GM19324 (cell line): ENCODE data around the gene FILIP1.
A peak's percentile ranks its signal among the peaks of the same experiment; 100 is the strongest.

ENCODE experiments used
- ATAC-seq: cut with Tn5 transposase; IDR thresholded peaks from one replicate; pipeline ENCODE4 v1.9.1; 2021; ENCODE audit warnings: mild to moderate bottlenecking, moderate library complexity; ENCODE audit not compliant: unreplicated experiment, low FRiP score

FILIP1 gene, protein sequence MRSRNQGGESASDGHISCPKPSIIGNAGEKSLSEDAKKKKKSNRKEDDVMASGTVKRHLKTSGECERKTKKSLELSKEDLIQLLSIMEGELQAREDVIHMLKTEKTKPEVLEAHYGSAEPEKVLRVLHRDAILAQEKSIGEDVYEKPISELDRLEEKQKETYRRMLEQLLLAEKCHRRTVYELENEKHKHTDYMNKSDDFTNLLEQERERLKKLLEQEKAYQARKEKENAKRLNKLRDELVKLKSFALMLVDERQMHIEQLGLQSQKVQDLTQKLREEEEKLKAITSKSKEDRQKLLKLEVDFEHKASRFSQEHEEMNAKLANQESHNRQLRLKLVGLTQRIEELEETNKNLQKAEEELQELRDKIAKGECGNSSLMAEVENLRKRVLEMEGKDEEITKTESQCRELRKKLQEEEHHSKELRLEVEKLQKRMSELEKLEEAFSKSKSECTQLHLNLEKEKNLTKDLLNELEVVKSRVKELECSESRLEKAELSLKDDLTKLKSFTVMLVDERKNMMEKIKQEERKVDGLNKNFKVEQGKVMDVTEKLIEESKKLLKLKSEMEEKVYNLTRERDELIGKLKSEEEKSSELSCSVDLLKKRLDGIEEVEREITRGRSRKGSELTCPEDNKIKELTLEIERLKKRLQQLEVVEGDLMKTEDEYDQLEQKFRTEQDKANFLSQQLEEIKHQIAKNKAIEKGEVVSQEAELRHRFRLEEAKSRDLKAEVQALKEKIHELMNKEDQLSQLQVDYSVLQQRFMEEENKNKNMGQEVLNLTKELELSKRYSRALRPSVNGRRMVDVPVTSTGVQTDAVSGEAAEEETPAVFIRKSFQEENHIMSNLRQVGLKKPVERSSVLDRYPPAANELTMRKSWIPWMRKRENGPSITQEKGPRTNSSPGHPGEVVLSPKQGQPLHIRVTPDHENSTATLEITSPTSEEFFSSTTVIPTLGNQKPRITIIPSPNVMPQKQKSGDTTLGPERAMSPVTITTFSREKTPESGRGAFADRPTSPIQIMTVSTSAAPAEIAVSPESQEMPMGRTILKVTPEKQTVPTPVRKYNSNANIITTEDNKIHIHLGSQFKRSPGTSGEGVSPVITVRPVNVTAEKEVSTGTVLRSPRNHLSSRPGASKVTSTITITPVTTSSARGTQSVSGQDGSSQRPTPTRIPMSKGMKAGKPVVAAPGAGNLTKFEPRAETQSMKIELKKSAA (N-terminal part only)

DNA sequence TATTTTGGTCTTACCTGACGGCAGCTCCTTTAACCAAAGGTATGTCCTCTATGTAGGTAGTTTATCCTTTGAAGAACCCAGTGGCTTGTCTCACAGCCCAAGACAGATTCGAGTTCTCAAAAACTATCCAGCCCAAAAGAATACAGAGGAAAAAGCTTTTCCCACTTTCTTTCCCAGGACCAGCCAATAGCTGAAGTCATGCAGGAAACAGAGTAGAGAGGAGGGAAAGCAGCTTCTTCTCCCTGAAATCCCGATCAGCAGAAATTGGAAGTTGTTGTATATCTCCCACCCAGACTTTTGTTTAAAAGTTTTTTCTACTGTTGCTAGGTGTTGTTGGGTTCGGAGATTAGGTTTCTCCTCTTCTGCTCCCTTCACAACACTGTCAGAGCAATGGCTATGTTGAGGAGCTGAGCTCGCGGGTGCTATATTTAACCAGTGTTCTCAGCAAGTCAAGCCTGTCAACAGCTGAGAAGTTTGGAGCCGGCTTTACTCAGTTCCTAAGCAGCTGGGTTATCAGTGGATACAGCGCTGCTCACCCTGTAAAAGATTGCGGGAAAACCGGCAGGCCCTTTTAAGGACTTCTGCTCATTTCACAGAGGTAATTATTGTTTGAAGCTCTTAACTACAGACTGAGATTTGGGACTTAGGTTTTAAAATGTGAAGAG, at the start of gene FILIP1:
TSS of gene FILIP1 (minus strand) at position 401 of the 665 bp plus-strand sequence. CDS start 78,828 bp downstream, outside the sequence.
- ATAC-seq = no peak

DNA sequence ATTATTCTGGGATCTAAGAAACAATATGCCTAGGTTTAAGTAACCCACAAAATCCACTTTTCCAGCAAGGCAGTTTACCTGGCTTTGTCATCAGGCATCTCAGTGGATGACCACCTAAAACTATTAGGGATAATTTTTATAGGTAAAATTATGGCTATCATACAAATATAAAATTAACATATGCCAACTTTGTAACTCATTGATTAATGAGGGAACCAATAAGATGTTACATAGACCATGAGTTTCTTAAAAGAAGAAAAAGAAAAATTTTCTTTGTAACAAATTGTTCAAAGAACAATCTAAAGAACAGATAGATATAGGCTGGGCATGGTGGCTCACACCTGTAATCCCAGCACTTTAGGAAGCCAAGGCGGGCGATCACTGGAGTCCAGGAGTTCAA, 49.7 kb upstream of the FILIP1 start:
- ATAC-seq = no peak

DNA sequence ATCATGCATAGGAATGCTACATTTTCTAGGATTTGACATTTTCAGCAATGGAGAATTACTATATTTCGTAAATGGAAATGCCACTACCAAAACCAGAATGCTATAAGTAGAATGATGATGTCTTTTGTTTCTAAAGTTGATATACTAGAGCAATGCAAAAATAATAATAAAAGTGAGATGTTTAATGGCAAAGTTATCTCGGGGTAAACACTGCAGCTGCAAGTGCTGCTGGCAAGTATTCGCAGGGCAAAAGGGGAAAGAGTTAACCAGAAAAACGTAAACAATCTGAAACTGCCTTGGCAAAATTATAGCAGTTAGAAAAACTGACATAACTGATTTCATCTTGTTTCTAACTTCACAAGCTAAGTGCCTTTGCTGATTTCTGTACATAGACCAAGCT, 45.5 kb upstream of the FILIP1 start:
- ATAC-seq = no peak

DNA sequence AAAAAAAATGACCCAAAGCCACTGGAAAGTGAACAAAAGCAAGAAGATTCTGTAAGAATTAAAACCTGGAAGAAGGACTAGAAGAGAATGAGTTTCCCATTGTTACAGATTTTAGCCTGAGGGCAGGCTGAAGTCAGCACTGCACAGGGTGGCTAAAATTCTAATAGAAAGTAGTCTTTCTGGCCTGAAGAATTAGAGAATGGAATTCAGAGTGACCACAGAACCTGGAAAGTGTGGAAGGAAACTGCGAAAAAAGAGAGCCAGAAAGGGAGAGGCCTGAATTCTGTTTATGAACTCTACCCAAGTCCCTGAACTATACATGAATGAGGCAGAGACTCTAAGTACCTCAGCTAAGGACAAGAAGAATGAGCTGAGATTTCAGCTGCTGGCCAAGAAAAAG, 38.9 kb upstream of the FILIP1 start:
- no peak for ATAC-seq

DNA sequence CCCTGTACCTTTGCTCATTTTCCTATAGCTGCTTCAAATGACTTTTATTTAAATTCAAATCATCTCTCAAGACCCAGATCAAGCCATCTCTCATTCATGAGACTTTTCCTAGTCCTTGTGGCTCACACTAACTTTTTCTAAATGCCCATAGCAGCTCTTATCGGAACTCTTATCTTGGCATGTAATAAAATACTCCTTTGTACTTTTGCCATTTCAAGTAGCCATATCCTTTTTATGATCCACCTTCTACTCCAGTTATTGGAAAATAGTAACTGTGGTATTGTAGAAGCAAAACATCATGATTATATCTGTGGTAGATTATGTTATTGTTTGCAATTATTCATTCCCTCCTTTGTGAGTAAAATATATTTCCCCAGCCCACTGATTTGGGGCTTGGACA, 37.6 kb upstream of the FILIP1 start:
- no peak for ATAC-seq

DNA sequence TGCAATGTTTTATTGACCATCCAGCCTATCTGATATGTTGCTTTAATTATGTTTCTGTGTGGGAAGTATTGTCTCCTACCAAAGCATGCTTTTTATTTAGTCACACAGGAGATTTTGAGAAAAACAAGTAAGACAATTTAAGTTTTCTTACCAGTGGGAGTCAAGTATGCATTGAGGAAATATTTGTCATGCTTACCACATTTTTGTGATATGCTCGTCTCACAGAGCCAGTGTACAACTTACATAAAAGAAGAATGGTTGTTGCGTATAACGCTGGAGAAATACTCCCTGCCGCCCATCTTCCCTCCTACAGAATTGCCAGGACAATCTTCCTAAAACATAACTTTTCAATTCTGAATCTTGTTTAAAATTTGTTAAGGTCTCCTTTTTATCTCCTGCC, 37.1 kb upstream of the FILIP1 start:
- ATAC-seq = no peak

DNA sequence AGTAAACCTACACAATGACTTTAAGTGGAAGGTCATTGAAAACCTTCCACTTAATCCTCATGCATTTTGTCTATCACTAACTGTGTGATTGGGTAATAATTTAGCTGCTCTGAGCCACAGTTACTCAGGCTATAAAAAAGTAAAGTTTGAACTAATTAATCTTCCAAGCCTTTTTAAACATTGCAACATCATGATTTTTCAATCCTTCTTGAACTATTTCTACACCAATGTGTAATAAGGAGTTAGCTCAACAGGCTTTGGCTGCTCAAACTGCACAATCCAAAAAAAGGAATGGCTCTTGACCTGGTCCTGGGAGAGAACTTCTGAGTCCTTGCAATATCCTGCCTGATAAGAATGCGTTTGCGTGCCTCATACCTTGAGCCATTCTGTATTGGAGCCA, 34.8 kb upstream of the FILIP1 start:
- no peak for ATAC-seq

DNA sequence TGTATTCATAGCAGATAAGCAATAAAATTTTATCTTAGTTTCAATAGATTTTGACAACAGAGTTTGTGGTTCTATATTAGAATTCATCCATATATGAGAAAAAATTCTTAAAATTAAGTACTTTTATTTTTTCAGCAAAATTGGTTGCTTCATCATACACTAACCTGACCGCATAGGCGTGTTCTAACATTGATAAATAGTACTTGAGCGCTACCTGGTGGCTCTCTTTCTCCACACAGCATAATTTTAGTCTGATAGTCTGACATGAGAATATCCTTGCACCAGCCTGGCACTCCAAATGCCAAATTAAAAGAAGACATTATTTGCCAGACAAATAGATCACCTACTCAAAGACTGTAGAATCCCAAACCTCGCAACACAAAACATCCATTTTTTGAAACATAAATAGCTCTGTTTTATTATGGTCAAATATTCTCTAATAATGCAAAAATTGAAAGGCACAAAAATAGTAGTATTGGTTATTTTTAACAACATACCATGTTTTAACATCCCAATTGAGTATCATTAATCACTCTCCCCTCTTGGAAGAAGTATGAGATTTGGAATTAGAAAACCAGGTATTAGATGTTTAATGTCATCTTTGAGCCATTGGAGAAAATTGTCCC, 33.0 kb upstream of the FILIP1 start:
- peak; percentile 66 for ATAC-seq

DNA sequence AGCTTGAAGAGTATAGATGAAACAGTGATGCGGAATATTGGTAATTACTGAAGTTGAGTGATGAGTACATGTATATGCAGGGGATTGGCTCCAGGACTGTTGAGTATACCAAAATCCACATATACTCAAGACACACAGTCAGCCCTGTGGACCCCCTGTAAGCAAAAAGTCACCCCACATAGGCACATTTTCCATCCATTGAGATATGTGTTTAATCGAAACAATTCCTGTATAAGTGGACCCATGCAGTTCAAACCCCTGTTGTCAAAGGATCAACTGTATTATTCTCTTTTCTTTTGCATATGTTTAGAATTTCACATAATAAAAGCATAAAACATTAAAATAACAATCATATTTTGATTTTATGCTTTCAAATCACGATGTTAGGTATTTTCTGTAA, 32.1 kb upstream of the FILIP1 start:
- no peak for ATAC-seq

DNA sequence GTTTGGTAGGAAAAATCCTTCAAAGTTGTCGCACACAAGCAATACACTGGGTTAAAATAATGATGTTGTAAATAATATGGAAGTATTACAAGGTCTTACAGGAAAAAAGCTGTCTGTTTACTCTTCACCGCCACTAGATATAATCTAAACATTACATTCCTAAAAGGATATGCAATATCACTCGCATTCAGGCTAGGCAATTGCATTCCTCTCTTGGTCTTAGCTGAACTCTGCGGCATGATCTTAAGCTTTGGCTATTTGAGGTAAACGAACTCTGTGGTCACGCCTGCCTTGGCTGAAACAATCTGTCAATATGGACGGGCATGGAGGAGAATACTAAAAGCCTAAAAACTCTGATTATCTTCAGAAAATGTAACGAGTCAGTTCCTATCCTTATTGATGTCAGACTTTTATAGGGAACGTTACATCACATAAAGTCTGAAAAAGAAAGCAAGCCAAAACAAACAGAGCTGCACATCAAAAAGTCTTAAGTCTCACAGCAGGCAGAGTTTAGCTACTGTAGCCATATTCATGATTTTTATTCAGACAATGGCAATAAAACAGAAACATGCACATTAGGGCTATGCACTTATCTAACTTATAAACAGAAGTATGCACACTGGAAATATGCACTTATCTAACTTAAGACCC, 30.8 kb upstream of the FILIP1 start:
- ATAC-seq = no peak

DNA sequence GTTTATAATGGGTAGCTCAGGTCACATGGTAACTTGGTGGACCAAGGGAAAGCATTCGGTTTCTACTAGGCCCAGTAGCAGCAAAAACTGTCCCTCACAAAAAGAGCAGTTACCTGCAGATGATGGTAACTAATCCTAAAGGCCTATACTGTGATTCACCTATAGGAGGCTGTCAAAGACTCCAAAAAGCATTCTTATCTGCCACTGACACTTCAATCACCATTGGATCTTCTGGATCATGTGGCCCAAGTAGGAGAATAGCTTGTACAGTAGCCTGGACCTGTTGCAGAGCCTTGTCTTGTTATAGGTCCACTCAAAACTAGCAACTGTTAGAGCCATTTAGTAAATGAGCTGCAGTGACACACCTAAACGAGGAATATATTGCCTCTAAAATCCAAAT, 23.2 kb upstream of the FILIP1 start:
- no peak for ATAC-seq

DNA sequence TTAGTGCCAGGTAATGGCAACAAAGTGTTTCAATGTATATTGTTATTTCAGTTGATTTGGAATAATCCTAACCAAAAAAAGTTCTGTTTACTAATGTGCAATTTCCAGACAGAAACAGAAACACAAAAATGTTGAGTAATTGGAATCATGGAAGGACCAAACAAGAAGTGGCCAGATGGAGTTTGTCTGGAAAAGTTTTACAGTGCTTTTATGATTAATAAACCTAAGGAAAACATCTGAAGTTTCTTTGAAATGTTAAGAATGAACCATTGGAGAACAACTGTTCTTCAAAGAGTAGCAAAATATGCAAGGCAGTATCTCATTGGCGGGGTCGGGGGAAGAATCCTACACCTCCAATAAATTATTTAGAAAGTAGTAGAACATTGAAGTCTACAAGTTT, 19.0 kb upstream of the FILIP1 start:
- ATAC-seq = no peak

DNA sequence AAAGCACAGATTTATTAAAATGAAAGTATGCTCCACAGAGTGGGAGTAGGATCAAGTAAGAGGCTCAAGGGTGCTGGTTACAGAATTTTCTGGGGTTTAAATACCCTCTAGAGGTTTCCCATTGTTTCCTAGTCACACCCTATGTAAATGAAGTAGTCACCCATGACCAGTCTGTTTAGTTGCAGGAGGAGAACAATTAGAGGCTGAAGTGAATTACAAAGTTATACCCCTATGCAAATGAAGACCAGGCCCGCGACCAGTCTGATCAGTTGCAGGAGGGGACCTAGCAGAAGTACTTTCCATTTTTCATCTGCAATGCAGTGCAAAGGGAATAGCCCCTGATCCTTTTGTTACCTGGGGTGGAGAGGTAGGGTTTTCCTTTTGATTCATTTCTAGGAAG, 11.8 kb upstream of the FILIP1 start:
- ATAC-seq = no peak

DNA sequence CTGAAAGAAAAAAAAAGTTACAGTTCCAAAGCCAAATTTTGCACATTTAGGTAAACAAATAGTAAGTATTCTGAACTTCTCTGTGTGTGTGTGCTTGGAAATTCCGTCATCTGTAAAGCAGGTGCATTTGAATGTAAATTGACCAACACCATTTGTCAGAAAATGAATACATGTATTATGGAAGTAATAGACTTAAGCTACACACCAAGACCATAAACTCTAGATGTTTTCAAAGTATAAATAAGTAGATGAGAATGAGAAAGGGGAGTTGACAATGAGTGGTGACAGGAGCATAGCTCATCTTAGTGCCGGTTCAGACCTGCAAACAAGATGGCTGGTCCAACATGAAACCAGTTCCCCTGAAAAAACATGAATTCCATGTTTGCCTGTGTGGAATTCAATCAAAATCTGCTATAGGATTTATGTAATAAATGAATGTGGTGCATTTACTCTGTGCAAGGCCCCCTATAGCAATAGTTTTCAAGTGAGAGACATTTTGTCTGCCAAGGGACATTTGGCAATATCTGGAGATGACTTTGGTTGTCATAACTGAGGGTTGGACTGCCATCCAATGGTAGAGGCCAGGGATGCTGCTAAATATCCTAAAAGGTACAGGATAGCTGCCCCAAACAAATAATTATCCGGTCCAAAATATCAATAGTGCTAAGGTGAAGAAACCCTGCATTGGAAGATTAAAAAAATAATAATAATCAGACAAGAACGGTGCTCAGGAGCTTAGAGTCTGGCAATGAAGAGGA, 11.0 kb upstream of the FILIP1 start:
- no peak for ATAC-seq

DNA sequence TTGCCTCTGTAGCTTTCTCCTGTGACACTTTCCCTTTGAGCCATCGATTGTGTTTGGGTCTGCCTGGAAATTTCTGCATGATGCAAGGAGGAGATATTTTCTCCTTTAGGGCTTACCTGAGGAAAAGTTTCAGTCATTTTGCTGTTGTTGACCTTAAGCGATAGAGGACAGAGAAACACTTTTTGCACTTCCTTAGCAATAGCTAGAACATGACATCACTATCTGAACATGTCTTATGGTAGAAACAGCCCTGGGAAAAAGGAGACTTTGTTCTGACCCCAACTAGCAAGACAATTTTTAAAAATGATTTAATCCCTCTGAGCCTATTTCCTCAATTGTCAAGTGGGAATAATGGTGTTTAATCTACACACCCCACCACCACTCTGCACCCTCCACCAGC, 9.7 kb upstream of the FILIP1 start:
- ATAC-seq = no peak

DNA sequence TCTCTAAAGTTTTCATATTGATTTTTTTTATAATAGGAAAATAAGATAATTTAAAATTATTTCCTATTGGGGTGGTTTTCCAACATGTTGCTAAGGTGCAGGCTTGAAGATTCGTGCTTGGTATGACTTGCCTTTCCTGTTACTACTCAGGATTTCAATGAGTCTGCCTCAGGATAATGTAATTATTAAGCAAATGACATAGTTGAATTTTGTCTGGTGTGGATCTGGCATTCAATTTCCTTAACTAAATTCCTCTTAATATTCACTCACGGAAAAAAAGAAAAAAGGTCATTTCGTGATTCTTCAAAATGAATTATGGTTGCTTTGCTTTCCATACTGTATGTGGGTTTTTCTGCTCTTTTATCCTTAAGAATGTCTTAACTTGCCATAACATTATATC, 9.3 kb upstream of the FILIP1 start:
- no peak for ATAC-seq

DNA sequence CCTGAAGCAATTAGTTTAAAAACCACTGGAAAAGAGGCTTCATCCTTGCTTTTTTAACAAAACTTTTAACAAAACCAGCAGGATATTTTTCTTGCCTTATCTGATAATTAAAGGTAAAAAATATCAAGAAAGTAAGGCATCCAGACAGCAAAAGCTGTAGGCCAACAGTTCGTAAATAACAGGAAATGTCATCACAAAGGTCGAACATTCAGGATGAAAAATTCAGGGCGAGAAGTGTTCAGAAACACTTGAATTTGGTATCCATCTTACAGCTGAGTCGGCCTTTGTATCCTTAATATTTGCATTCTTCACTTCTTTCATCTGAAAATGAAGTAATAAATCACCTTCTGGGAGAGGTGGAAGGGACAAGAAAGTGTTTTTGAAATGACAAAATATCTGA, 8.2 kb upstream of the FILIP1 start:
- no peak for ATAC-seq

DNA sequence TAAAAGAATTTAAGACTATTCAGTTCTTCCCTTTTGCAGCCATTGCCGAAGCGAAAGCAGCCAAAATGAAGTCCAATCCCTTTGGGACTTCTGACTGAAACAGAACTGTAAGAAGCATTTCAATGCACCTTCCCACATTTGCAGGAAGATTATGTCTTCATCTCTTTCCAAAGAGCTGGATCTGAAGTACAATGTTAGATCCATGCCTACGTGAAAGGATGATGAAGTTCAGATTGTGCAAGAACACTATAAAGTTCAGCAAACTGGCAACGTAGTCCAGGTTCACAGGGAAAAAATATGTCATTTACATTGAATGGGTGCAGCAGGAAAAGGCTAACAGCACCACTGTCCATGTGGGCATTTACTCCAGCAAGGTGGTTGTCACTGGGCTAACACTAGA, 6.0 kb upstream of the FILIP1 start:
- ATAC-seq = no peak

DNA sequence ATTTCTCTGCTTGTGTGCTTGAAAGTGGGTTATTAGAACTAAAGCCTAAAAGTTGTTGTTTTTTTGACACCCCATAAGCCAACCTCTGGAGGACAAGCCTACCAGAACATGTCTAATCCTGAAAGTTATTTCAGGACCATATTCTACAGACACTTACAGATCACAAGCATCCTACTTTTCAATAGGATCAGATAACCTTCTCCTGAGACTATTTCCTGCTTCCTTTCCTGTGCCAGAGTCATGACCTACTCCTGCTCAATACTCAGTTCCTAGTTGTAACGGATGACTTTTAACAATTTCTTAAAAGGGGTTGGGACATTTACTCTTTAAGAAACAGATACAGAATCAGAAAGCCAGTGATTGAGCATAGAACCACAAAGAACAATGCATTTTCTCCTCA, 5.3 kb upstream of the FILIP1 start:
- ATAC-seq = no peak
